ENCODE results near the gene ARPC1B. TPM values are rescaled to one million over a fixed set of nuclear protein-coding genes. Genes with fewer than 3 reads are reported as not detected.
"Not testable (repeated sequence)": the region's sequence is repeated elsewhere in the genome, so short reads cannot be mapped to it uniquely, and the experiment has no call there.

Gene ARPC1B
- total RNA-seq, 4 donors from 2014 or later: 24.7 to 38.7 (median 30.8) TPM

- intact Hi-C loops (cut with DNase I; ENCODE audit: low total_unique reads): loop anchor here (5.0 kb wide), 1 partner anchor 83 kb away; the partner anchor contains the start of gene ARPC1A
Measured at GRCh38 chr7:99409806-99410205, 35.3 kb downstream of the ARPC1B start.

GRCh38 chr7:99410635-99411034, 36.1 kb downstream of the ARPC1B start:
- ATAC-seq (no peak), DNase-seq (no peak)
- intact Hi-C loops (cut with DNase I; ENCODE audit: low total_unique reads) (no loop called here), in situ Hi-C loops (cut with MboI; ENCODE audit: low sequenced_read_pairs in 4 of 4) (loop anchor here in 1 of 4 donors (10.0 kb wide), 1 partner anchor 46 kb away; no protein-coding TSS in a partner anchor)
- Histone ChIP-seq H3K36me3 (peaks cover 0 to 51% of the 10 kb centered on the region in 2 donors), H3K9me3 (no peaks in the 10 kb centered on the region), H3K27me3 (no peaks in the 10 kb centered on the region), H3K27ac (no peak overlapping the region), H3K4me3 (no peak overlapping the region), H3K4me1 (peaks cover 30 to 33% of the 10 kb centered on the region in 2 donors)
- TF ChIP-seq CTCF (IDR thresholded peaks at IDR 0.05 in 4 of 5, conservative IDR thresholded peaks at IDR 0.05 in 1 of 5) (no peak), POLR2A (IDR thresholded peaks at IDR 0.05) (no peak)

More at GRCh38 chr7:99409806-99410205, 35.3 kb downstream of the ARPC1B start:
- Histone ChIP-seq H3K4me3 (peak overlapping the region; percentile 96 to 100 (median 99)), H3K36me3 (peaks cover 0 to 43% of the 10 kb centered on the region in 2 donors), H3K27ac (peak overlapping the region; percentile 93 to 99 (median 96)), H3K9me3 (no peaks in the 10 kb centered on the region), H3K27me3 (no peaks in the 10 kb centered on the region), H3K4me1 (peaks cover 33 to 38% of the 10 kb centered on the region in 2 donors)
- ATAC-seq (no peak), DNase-seq (no peak)
- TF ChIP-seq POLR2A (IDR thresholded peaks at IDR 0.05) (no peak), CTCF (IDR thresholded peaks at IDR 0.05 in 4 of 5, conservative IDR thresholded peaks at IDR 0.05 in 1 of 5) (no peak)
- in situ Hi-C loops (cut with MboI; ENCODE audit: low sequenced_read_pairs in 4 of 4): loop anchor here in 1 of 4 donors (10.0 kb wide), 1 partner anchor 45 kb away; no protein-coding TSS in a partner anchor

GRCh38 chr7:99415513-99416127, 41.1 kb downstream of the ARPC1B start:
- H3K4me3 ChIP-seq; ATAC-seq; H3K4me1 ChIP-seq; H3K9me3 ChIP-seq; H3K27me3 ChIP-seq; intact Hi-C loops (cut with DNase I; ENCODE audit: low total_unique reads): not testable (repeated sequence)
- peak in 1 of 2 donors; percentile 65 for DNase-seq
- peak overlapping the region in 1 of 4 donors; percentile 31 for H3K27ac ChIP-seq
- peaks cover 0 to 92% of the 10 kb centered on the region in 2 donors for H3K36me3 ChIP-seq
- in situ Hi-C loops (cut with MboI; ENCODE audit: low sequenced_read_pairs in 4 of 4): loop anchor here in 1 of 4 donors (10.0 kb wide), 1 partner anchor 51 kb away; no protein-coding TSS in a partner anchor
- TF ChIP-seq CTCF (IDR thresholded peaks at IDR 0.05 in 4 of 5, conservative IDR thresholded peaks at IDR 0.05 in 1 of 5): peak; percentile 25 to 56 (median 48)

GRCh38 chr7:99418260-99418659, 43.7 kb downstream of the ARPC1B start:
- Histone ChIP-seq H3K27ac (no peak overlapping the region), H3K36me3 (peaks cover 0 to 75% of the 10 kb centered on the region in 2 donors), H3K9me3 (no peaks in the 10 kb centered on the region), H3K27me3 (no peaks in the 10 kb centered on the region), H3K4me3 (no peak overlapping the region), H3K4me1 (no peaks in the 10 kb centered on the region)
- TF ChIP-seq CTCF (IDR thresholded peaks at IDR 0.05 in 4 of 5, conservative IDR thresholded peaks at IDR 0.05 in 1 of 5) (no peak), POLR2A (IDR thresholded peaks at IDR 0.05) (no peak)
- intact Hi-C loops (cut with DNase I; ENCODE audit: low total_unique reads): no loop called here
- no peak for DNase-seq
- no peak for ATAC-seq
- in situ Hi-C loops (cut with MboI; ENCODE audit: low sequenced_read_pairs in 4 of 4): loop anchor here in 1 of 4 donors (10.0 kb wide), 1 partner anchor 53 kb away; no protein-coding TSS in a partner anchor
